OCI-LY7 (cell line): Measurements from ENCODE around the gene SYNGR3. TPM values are rescaled to one million over a fixed set of nuclear protein-coding genes. Genes with fewer than 3 reads are reported as not detected.
A peak's percentile ranks its signal among the peaks of the same experiment; 100 is the strongest.

Experiments used
- BruUV-seq: library from RNA; stranded (reverse); fragments of 400-500 nt; replicated peaks from 2 replicates; lab custom pipeline; 2021; lab: Mats Ljungman, UMichigan
- CTCF ChIA-PET: fragments of 300-600 bp; sonication (Branson Sonifier 250); formaldehyde crosslinking; loops from one replicate; lab custom pipeline; 2022; ENCODE audit warnings: antibody characterized with exemption; ENCODE audit not compliant: unreplicated experiment; lab: Charles Lee
- POLR2A ChIA-PET: fragments of 300-600 bp; sonication (Branson Sonifier 250); formaldehyde crosslinking; loops from one replicate; lab custom pipeline; 2022; ENCODE audit warnings: antibody characterized with exemption; lab: Charles Lee
- DNase-seq: peaks from one replicate; pipeline ENCODE4 v3.0.0-alpha.2; 2015; ENCODE audit warnings: low spot score
- H2AFZ ChIP-seq: fragments of 200-600 bp; sonication (generic), shearing (Covaris generic); 2 replicates; pipeline ENCODE4 v1.6.1; 2014; ENCODE audit warnings: mild to moderate bottlenecking, antibody characterized with exemption, low read length, moderate library complexity
- H3K27ac ChIP-seq: fragments of 200-600 bp; sonication (generic); 2 replicates; pipeline ENCODE4 v1.5.1; 2014; ENCODE audit warnings: mixed run types, low read depth, mild to moderate bottlenecking, moderate library complexity, low read length, inconsistent platforms; ENCODE audit not compliant: poor library complexity, severe bottlenecking
- H3K36me3 ChIP-seq: fragments of 200-600 bp; sonication (generic); 2 replicates; pipeline ENCODE4 v1.6.1; 2014; ENCODE audit warnings: mild to moderate bottlenecking, antibody characterized with exemption, low read length, moderate library complexity, mixed read lengths; ENCODE audit not compliant: insufficient read depth
- H3K4me1 ChIP-seq: fragments of 200-600 bp; sonication (generic); 2 replicates; pipeline ENCODE4 v1.5.1; 2014; ENCODE audit warnings: mild to moderate bottlenecking, low read length; ENCODE audit not compliant: insufficient read depth, poor library complexity, severe bottlenecking
- H3K4me2 ChIP-seq: fragments of 200-600 bp; sonication (generic); 2 replicates; pipeline ENCODE4 v1.6.1; 2014; ENCODE audit warnings: mild to moderate bottlenecking, low read length
- H3K4me3 ChIP-seq: fragments of 200-600 bp; sonication (generic); 2 replicates; pipeline ENCODE4 v1.5.1; 2014; ENCODE audit warnings: mild to moderate bottlenecking, low read depth, low read length; ENCODE audit not compliant: poor library complexity, severe bottlenecking
- H3K79me2 ChIP-seq: fragments of 200-600 bp; sonication (generic); 2 replicates; pipeline ENCODE4 v1.6.1; 2016; ENCODE audit warnings: low read depth, mild to moderate bottlenecking, low read length, moderate library complexity, mixed read lengths; ENCODE audit not compliant: insufficient read depth
- H3K9me2 ChIP-seq: fragments of 200-600 bp; sonication (generic); 2 replicates; pipeline ENCODE4 v1.6.1; 2016; ENCODE audit warnings: mild to moderate bottlenecking, low read length, mixed read lengths; ENCODE audit not compliant: insufficient read depth
- H3K9me3 ChIP-seq: fragments of 200-600 bp; sonication (generic); 2 replicates; pipeline ENCODE4 v1.6.1; 2014; ENCODE audit warnings: mild to moderate bottlenecking, mixed run types, low read length, mixed read lengths
- H4K20me1 ChIP-seq: fragments of 200-600 bp; sonication (generic); 2 replicates; pipeline ENCODE4 v1.6.1; 2014; ENCODE audit warnings: mild to moderate bottlenecking, antibody characterized with exemption, low read length, moderate library complexity, mixed read lengths; ENCODE audit not compliant: insufficient read depth
- CTCF ChIP-seq: fragments of 200-600 bp; sonication (generic); conservative IDR thresholded peaks from 2 replicates; pipeline ENCODE4 v1.5.1; 2014; ENCODE audit warnings: mild to moderate bottlenecking, antibody characterized with exemption, low read length, moderate library complexity, mixed read lengths
- EZH2phosphoT487 ChIP-seq: fragments of 200-600 bp; sonication (generic); IDR thresholded peaks from 2 replicates; pipeline ENCODE4 v1.6.1; 2018; ENCODE audit warnings: low read depth, borderline replicate concordance, mild to moderate bottlenecking, mixed run types, antibody characterized with exemption, low read length, moderate library complexity, mixed read lengths
- intact Hi-C: fragments of 100-400 bp; cut with micrococcal nuclease; formaldehyde crosslinking; loops from one replicate; pipeline ENCODE4 v1.10.0; 2022; ENCODE audit not compliant: unreplicated experiment
- total RNA-seq, 2 experiments: library from RNA; depleted of rRNA in 1 of 2; stranded (reverse); fragments of >200 nt in 1 of 2; shearing (Covaris generic) in 1 of 2; gene quantifications; 2 replicates each; pipeline ENCODE4 v1.2.3, GENCODE V29; 2014 to 2022

Gene SYNGR3
- total RNA-seq, 2 experiments from 2014 or later, result 10.3 to 11.1 TPM

- H3K79me2 ChIP-seq, result no peaks in the 10 kb centered on the region
- peak overlapping the region; percentile 80 for H3K4me2 ChIP-seq
- intact Hi-C loops, result no loop called here
- H3K36me3 ChIP-seq, result peaks cover 15% of the 10 kb centered on the region
- peak overlapping the region; percentile 22; the same call in 1 of the 2 replicates for H2AFZ ChIP-seq
- BruUV-seq, result no TSS peak
- peak overlapping the region; percentile 68 for H3K4me3 ChIP-seq
- H4K20me1 ChIP-seq, result no peaks in the 10 kb centered on the region
- H3K4me1 ChIP-seq, result peaks cover 36% of the 10 kb centered on the region
- ChIA-PET POLR2A (interaction anchor here (0.6 kb wide), 1 partner anchor 9 kb away, joined by 3 read pairs; the partner anchor contains the start of gene NOXO1), CTCF (no interaction called here)
- H3K9me2 ChIP-seq, result no peaks in the 10 kb centered on the region
- DNase-seq, result peak; percentile 58
- no peak for TF ChIP-seq CTCF
- no peak for TF ChIP-seq EZH2phosphoT487
- H3K9me3 ChIP-seq, result no peaks in the 10 kb centered on the region
- H3K27ac ChIP-seq, result peak overlapping the region; percentile 50
Measured at GRCh38 chr16:1990351-1991134, 773 bp downstream of the SYNGR3 start.

- Histone ChIP-seq H3K4me3 (peak overlapping the region; percentile 68), H3K4me2 (peak overlapping the region; percentile 80), H4K20me1 (no peaks in the 10 kb centered on the region), H2AFZ (peak overlapping the region; percentile 22; the same call in 1 of the 2 replicates), H3K4me1 (peaks cover 36% of the 10 kb centered on the region), H3K79me2 (no peaks in the 10 kb centered on the region), H3K27ac (peak overlapping the region; percentile 50), H3K36me3 (peaks cover 14% of the 10 kb centered on the region), H3K9me2 (no peaks in the 10 kb centered on the region), H3K9me3 (no peaks in the 10 kb centered on the region)
- CTCF ChIA-PET, result no interaction called here
- DNase-seq, result peak; percentile 79
- intact Hi-C loops, result no loop called here
- POLR2A ChIA-PET, result interaction anchor here (0.6 to 1.0 kb wide), 2 partner anchors 10 to 19 kb away, joined by 3 read pairs; partner anchors contain the start of genes NOXO1 and TBL3
- no TSS peak for BruUV-seq
- no peak for TF ChIP-seq EZH2phosphoT487
- TF ChIP-seq CTCF, result no peak
Measured at GRCh38 chr16:1991135-1991551, 1.4 kb downstream of the SYNGR3 start.
